BJ (cell line): Measurements from ENCODE around the gene TAAR2. TPM values are rescaled to one million over a fixed set of nuclear protein-coding genes. Genes with fewer than 3 reads are reported as not detected.

Experiments used
- CTCF ChIA-PET: fragments of 350-600 bp; formaldehyde crosslinking; extraction: SDS; loops from one replicate; lab custom pipeline; 2021; ENCODE audit warnings: antibody characterized with exemption, inconsistent platforms; lab: Yijun Ruan, JAX
- POLR2A ChIA-PET: fragments of 300-600 bp; sonication (Branson Sonifier 250); formaldehyde crosslinking; extraction: SDS; loops from one replicate; lab custom pipeline; 2021; ENCODE audit warnings: antibody characterized with exemption; lab: Charles Lee
- DNase-seq: peaks from one replicate; pipeline ENCODE4 v3.0.0-alpha.2; 2011; ENCODE audit warnings: low read depth
- H3K27me3 ChIP-seq: 2 replicates; pipeline ENCODE4 v1.6.0; 2011; ENCODE audit warnings: low read length; ENCODE audit not compliant: control insufficient read depth, insufficient read depth
- H3K36me3 ChIP-seq: 2 replicates; pipeline ENCODE4 v1.5.1; 2011; ENCODE audit warnings: low read length; ENCODE audit not compliant: control insufficient read depth, insufficient read depth
- H3K4me3 ChIP-seq: 2 replicates; pipeline ENCODE4 v1.5.1; 2011; ENCODE audit warnings: low read depth, mild to moderate bottlenecking, control low read depth, low read length
- polyA plus RNA-seq: library from polyadenylated mRNA; depleted of rRNA; stranded (reverse); fragments of >200 nt; gene quantifications from 2 replicates; pipeline ENCODE4 v1.2.3, GENCODE V29; 2011
- TF ChIP-seq, protein P1 (sequence below): IDR thresholded peaks from 2 replicates; pipeline ENCODE4 v1.5.1; 2011; ENCODE audit warnings: low read depth, mild to moderate bottlenecking, control low read depth, inconsistent platforms, low read length, moderate library complexity; ENCODE audit not compliant: insufficient read depth

The TAAR2 gene
- polyA plus RNA-seq, 1 experiment, result not detected

DNA sequence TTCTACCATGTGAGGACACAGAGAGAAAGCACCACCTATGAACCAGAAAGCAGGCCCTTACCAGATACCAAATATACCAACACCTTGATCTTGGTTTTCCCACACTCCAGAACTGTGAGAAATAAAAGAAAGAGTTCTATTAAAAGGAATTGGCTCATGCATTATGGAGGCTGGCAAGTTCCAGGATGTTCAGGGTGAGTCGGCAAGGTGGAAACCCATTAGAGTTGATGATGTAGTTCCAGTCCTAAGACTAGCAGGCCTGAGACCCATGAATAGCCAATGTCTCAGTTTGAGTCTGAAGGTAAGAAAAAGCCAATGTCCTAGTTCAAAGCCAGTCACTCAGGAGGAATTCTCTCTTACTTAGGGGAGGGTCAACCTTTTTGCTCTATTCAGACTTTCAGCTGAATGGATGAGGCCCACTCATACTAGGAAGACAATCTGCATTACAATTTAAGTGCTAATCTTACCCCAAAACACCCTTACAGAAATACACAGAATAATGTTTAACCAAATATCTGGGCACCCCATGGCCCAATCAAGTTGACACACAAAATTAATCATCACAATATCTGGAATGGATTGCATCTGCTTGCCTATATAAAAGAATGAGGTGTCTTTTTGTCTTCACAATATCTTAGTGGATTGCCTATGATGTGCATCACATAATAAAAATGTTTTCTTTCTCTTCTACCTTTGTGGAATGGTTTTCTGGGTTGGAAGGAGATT is 40.4 kb upstream of the TAAR2 start:
- H3K27me3 ChIP-seq, result no peaks in the 10 kb centered on the region
- no peaks in the 10 kb centered on the region for H3K36me3 ChIP-seq
- no peak overlapping the region for H3K4me3 ChIP-seq
- CTCF ChIA-PET, result interaction anchor here (1.2 kb wide), 1 partner anchor 9 kb away, joined by 3 read pairs; no protein-coding TSS in a partner anchor
- POLR2A ChIA-PET, result no interaction called here
- TF ChIP-seq, protein P1, sequence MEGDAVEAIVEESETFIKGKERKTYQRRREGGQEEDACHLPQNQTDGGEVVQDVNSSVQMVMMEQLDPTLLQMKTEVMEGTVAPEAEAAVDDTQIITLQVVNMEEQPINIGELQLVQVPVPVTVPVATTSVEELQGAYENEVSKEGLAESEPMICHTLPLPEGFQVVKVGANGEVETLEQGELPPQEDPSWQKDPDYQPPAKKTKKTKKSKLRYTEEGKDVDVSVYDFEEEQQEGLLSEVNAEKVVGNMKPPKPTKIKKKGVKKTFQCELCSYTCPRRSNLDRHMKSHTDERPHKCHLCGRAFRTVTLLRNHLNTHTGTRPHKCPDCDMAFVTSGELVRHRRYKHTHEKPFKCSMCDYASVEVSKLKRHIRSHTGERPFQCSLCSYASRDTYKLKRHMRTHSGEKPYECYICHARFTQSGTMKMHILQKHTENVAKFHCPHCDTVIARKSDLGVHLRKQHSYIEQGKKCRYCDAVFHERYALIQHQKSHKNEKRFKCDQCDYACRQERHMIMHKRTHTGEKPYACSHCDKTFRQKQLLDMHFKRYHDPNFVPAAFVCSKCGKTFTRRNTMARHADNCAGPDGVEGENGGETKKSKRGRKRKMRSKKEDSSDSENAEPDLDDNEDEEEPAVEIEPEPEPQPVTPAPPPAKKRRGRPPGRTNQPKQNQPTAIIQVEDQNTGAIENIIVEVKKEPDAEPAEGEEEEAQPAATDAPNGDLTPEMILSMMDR, result no peak
- DNase-seq, result no peak

DNA sequence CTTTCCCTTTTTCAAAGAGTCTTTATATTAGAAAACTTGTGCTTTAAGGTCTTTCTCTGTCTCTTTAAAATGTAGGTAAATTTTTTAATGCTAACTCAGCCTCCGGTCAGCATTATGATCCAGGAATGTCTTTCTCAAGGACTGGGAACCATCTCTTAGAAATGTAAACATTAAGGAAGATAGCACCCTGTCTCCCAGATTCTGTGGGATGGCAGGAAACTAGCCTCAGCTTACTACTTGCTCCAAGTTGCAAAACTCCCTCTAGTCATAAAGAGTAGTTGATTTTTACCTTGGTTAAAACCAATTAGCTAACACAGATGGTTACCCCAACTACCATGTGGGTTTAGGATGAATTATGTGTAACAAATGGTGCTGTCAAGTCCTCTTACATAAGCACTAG is 39.6 kb upstream of the TAAR2 start:
- CTCF ChIA-PET, result interaction anchor here (1.2 kb wide), 1 partner anchor 9 kb away, joined by 3 read pairs; no protein-coding TSS in a partner anchor
- POLR2A ChIA-PET, result no interaction called here
- TF ChIP-seq, protein P1, result no peak
- Histone ChIP-seq H3K27me3 (no peaks in the 10 kb centered on the region), H3K4me3 (no peak overlapping the region), H3K36me3 (no peaks in the 10 kb centered on the region)
- no peak for DNase-seq

DNA sequence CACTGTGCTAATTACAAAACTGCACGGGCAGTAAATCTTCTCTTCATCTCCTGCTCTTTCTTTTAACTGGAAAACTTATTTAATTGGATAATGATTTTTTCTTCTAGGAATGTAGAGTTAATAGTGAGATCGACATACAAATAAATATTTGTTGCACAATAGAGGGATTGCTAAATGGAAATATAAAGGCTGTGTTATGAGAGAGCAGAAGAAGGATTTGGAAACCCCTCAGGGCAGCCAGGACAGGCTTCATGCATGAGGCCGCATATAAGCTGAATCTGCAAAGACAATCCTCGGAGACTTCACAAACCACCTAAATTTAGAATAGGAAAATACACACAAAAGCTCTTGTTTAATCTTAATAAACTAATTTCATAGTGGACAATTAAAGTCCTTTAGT is 37.8 kb upstream of the TAAR2 start:
- no peak overlapping the region for H3K4me3 ChIP-seq
- POLR2A ChIA-PET, result no interaction called here
- no peak for DNase-seq
- H3K27me3 ChIP-seq, result no peaks in the 10 kb centered on the region
- H3K36me3 ChIP-seq, result no peaks in the 10 kb centered on the region
- CTCF ChIA-PET, result no interaction called here
- TF ChIP-seq, protein P1, result no peak

DNA sequence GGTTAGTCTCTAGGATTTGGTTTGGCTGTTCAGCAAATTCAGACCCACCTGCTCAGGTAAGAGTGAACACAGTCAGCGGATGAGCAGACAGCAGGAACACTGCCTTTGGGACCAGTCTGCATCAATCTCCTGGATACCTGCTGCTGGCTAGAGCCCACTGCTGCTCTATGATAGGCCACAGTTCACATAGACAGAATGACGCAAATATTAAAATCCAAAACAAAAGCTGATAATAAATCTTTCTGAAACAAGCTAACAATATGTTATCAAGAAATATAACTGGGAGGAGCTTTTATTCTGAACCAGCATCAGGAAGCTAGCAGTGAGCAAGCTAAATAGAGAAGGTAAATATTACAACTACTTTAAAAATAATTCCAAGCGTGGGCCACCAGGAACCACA is 35.0 kb upstream of the TAAR2 start, which contains the start of gene TAAR1:
TAAR1 (minus strand) TSS at position 101 of the 400 bp plus-strand sequence. CDS start 13,179 bp downstream, outside the sequence.
- ChIA-PET POLR2A (no interaction called here), CTCF (interaction anchor here (1.6 kb wide), 1 partner anchor 379 kb away, joined by 4 read pairs; no protein-coding TSS in a partner anchor)
- no peaks in the 10 kb centered on the region for H3K27me3 ChIP-seq
- H3K4me3 ChIP-seq, result no peak within 1 kb of the TSS
- TF ChIP-seq, protein P1, result no peak
- H3K36me3 ChIP-seq, result no peaks in the 10 kb centered on the region
- DNase-seq, result no peak

DNA sequence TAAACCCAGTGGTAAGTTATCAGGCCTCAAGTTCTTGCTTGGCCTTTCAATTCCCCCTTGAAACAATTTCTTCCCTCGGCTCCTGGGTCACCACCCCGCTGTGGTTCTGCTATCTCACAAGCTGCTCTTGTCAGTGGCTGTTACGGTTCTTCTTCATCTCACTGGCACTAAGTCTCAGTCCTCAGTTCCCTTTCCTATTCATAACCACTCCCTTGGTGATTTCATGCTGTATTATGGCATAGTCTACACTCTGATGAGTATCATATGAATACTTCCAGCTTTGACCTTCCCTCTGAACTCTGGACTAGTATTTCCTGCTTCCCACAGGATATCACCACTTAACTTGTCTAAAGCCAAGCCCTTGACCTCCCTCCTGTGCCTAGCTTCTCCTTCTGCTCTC is 27.0 kb upstream of the TAAR2 start:
- TF ChIP-seq, protein P1, result no peak
- no peak for DNase-seq
- no peaks in the 10 kb centered on the region for H3K27me3 ChIP-seq
- no peak overlapping the region for H3K4me3 ChIP-seq
- H3K36me3 ChIP-seq, result no peaks in the 10 kb centered on the region
- ChIA-PET CTCF (interaction anchor here (1.2 kb wide), 1 partner anchor 19 kb away, joined by 3 read pairs; no protein-coding TSS in a partner anchor), POLR2A (no interaction called here)
